NCI-H524 (cell line): ENCODE data around the gene TRAF2.
"Not testable (repeated sequence)": the region's sequence is repeated elsewhere in the genome, so short reads cannot be mapped to it uniquely, and the experiment has no call there.

Source experiments
- DNase-seq, 2 experiments: peaks; one replicate each; lab custom pipeline; 2025; lab: John Stamatoyannopoulos, UW

TRAF2 gene

DNA sequence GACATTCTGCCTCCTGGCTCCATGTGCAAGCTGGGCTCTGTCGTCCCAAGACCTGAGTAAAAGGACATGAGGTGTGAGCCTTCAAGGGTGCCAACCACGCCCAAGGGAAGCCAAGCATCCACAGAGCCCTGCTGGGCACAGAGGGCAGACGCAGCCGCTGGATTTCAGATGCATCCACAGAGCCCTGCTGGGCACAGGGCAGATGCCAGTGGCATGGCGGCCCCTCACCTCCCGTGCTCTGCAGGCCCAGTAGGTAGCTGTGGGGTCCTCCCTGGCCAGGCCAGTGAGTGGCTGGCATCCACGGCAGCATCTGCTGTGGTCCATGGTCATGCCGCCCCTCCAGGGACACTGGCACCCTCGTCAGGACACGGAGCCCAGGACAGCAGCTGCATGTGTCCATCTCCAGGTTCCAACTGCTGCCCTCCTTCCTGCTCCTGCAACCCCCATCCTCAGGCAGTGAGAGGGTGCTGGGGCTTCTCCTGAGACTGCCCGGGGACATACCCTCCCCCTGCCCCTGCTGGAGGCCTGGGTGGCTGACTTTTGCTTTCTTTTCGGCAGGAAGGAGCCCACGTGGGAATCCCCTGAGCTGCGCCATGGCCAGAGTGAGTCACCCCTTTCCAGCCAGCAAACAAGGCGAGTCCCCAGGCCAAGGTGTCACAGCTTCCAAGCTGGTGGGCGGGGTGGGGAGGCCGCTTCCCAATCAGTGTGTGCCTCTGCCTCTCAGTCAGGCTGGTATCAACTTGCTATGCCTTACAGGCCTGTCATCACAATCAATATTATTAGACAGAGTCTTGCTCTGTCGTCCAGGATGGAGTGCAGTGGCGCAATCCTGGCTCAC, 4.0 kb upstream of the TRAF2 start:
- DNase-seq: no peak

DNA sequence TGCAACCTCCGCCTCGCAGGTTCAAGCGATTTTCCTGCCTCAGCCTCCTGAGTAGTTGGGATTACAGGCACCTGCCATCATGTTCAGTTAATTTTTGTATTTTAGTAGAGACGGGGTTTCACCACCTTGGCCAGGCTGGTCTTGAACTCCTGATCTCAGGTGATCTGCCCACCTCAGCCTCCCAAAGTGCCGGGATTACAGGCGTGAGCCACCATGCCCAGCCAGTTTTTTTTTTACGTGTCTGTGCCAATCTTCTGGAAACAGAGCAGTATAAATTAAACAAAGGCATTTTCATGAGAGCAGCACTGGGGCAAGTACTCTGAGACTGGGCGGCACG, 3.4 kb upstream of the TRAF2 start:
- DNase-seq: not testable (repeated sequence)

DNA sequence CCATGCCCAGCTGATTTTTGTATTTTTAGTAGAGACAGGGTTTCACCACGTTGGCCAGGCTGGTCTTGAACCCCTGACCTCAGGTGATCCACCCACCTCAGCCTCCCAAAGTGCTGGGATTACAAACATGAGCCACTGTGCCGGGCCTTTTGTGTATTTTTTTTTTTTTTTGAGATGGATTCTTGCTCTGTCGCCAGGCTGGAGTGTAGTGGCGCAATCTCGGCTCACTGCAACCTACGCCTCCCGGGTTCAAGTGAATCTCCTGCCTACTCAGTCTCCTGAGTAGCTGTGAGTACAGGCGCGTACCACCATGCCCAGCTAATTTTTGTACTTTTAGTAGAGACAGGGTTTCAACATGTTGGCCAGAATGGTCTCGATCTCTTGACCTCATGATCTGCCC, 2.6 kb upstream of the TRAF2 start:
- DNase-seq: not testable (repeated sequence)

DNA sequence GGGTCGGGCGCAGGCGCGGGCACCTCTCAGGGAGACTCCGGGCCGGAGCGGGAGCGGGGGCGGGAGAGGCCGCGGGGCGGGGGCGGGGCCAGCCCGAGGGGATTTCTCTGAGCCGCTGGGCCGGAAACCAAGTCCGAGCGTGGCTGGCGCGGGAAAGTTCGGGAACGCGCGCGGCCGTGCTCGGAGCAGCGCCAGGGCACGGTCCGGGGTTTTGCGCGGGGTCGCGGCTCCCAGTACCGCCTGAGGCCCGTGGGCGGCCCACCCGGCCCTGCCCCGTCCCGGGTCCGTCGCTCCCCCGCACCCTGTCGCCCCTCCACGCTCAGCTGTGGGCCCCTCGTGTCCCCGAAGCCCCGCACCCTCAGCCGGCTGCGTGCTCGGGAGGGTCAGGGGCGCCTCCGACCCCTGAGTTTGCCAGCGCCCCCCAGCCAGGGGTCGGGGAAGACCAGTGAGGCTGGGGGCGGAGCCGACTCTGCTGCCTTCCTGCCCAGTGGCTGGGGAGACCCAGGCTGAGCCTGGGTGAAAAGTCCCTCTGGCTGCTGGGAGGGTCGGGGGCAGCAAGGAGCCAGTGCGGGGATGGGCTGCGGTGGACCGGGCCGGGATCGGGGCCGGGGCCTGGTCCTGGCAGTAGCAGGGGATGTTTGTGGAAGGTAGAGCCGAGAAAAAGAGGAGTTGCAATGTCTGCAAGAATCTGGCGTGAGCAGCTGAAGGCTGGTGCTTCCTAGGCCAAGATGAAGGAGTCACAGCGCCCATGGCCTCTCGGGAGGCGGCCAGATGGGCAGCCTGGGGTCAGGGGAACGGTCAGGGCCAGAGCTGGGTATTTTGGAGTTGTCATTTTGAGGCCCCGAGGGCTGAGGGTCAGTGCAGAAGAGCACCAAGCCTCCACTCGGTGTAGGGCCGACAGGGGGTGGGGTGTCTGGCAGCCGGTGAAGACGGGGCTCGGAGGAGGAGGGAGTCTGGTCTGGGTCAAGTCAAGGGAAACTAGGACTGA, 588 bp downstream of the TRAF2 start:
- DNase-seq: no peak

DNA sequence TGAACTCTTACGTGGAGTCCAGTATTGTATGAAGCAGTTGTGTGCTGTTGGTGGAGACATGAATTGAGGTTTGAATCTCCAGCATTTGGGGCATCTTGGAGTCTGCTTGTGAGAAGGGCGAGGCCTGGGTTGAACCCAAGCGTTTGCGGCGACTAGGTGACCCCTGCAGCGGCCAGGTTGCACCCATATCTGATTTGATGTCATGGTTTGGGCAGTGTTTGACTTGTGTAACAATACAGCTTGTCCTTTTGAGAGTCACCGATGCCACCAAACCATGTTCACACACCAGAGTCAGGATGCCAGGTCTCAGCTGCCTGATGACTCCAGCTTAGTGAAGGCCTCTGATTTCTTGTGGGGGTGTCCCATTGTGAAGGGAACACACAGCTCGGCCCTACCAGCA, 2.1 kb downstream of the TRAF2 start:
- no peak for DNase-seq

DNA sequence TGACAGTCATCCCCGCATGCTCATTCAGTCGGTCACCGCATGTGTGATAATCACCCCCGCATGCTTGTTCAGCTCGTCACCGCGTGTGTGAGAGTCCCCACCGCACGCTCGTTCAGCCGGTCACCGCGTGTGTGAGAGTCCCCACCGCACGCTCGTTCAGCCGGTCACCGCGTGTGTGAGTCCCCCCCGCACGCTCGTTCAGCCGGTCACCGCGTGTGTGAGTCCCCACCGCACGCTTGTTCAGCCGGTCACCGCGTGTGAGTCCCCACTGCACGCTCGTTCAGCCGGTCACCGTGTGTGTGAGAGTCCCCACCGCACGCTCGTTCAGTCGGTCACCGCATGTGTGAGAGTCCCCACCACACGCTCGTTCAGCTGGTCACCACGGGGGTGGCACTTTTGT, 3.5 kb downstream of the TRAF2 start:
- DNase-seq: no peak

DNA sequence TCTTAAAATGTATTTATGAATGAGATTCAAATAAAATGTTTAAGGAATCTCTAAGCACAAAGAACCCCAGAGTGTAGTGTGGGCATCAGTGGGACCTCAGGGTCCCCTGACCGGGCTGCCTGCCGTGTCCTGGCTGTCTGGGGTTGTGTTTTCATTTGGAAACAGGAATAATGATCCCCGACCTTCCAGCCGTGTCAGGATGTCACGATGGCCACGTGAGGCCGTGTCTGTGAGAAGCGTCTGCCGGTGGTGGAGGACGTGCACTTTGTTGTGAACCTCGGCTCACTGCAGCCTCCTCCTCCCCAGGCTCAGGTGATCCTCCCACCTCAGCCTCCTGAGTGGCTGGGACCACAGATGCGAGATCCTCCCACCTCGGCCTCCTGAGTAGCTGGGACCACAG, 4.3 kb downstream of the TRAF2 start:
- no peak for DNase-seq

DNA sequence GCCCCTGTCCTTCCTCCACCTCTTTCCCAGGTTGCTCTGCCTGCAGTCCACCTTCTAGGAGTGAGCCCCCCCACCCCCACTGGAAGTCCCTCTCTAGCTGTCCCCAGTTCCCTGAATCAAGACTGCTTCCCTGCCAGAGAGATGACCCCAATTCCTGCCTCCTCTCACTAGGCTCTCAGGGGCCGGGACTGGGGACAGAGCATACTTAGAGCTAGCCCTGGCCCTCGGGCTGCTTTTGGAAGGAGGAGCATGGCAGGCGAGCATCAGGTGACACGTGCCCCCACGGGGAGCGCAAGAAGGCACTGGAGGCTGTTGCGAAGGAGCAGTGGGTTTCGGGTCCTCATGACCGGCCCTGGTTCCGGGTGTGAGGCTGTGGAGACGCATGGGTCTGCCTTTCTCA, 9.7 kb downstream of the TRAF2 start:
- no peak for DNase-seq

DNA sequence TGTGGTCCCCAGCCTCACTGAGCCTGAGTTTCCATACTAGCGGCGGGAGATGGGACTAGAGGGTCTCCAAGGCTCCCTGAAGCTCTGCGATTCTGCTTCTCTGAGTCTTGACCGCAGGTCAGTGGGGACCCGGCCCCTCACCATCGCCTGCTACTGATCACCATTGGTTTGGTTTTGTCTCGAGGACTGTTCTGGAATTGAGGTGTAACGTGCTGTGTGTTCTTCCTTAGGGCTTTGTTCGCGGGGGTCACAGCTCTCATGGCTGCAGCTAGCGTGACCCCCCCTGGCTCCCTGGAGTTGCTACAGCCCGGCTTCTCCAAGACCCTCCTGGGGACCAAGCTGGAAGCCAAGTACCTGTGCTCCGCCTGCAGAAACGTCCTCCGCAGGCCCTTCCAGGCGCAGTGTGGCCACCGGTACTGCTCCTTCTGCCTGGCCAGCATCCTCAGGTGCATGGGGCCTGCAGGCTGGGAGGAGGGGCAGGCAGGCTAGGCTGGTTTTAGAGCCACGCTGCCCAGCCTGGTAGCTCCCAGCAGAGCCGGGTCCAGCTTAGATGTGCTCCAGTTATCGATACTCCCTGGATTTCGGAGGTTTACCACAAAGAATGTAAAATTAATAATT, 12.3 kb downstream of the TRAF2 start:
- no peak for DNase-seq

DNA sequence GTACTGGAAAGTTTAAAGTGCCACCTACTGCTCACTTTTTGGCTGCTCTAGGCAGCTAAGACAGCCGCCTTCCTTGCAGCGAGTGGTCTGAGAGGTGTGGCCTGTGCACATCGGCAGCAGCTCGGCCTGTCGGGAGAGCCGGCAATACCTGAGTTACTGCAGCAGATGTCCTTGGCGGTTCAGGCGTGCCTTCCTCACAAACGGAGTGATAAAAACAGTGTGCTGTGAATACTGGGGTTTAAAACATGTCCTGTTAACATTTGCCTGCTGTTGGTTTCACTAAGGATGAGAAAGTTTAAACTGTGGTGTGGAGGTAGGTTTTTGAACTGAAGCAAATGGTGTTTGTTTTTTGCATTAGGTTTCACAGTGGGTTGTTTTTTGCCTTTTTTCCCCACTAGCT, 12.9 kb downstream of the TRAF2 start:
- DNase-seq: no peak

DNA sequence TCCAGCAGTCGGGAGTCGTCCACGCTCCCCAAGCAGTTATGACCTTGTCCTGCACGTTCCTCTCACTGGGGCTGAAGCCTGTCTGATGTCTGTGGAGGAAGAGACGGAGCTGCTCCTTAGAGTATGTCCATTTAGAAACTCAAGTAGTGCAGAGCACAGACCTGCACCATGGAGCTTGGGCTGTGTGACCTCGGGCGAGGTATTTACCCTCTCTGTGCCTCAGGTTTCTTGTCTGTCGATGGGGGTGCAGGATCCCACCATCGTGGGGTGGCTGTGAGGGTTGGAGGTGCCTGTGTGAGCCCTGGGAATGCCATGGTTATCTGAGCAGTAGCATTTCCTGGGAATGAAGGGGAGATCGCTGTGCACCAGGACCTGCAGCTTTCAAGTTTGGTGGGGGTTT, 14.2 kb downstream of the TRAF2 start:
- no peak for DNase-seq

DNA sequence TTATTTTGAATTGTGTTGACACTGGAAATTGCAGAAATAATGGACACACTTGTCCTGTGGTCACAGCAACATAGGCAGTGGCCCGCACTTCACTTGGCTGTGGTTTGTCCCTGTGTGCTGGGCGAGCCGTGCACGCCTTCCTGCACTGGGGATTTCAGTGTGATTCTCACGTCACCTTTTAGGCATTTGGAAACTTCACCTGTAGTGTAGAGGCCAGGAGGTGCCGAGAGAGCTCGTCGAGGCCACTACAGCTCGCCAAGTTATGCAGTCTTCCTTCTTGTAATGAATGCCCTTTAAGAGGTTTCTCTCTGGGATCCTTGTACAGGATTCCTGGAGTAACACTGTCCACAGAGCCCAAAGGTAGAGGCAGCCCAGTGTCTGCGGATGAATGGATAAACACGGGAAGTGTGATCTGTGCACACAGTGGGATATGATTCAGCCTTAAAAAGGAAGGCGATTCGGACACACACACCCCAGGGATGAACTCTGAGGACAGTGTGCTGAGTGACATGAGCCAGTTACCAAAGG, 14.7 kb downstream of the TRAF2 start:
- no peak for DNase-seq

DNA sequence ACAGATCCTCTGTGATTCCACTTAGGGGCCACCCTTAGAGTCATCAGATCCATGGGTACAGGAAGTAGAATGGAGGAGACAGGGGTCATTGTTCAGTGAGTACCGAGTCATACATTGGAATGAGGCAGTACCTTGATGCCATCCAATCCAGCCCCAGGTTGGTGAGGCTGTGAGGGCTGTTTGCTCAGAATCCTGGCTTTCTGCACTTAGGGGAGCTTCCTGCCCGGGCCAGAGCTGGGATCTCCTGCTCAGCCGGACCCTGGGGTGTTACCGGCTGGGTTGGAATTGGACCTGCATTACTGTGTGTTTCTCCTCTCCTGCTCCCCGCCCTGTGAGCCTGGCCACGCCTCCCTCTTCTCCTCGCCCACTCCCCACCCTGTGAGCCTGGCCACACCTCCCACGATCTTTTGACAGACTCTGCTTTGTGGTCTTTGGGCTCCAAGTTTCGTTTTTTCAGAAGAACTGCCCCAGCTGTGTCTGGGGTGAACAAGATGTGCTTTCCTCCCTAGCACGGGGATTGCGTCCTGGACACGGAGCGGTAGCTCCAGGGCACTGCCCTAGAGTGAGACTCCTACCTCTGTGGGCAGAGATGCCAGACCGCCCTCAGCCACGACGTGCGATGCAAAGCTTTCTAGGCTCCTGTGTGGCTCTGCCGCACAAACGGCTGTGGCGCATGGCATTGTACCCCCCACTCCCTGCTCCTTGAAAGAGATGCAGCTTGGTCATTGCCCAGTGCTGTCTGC, 15.4 kb downstream of the TRAF2 start:
- DNase-seq: no peak

DNA sequence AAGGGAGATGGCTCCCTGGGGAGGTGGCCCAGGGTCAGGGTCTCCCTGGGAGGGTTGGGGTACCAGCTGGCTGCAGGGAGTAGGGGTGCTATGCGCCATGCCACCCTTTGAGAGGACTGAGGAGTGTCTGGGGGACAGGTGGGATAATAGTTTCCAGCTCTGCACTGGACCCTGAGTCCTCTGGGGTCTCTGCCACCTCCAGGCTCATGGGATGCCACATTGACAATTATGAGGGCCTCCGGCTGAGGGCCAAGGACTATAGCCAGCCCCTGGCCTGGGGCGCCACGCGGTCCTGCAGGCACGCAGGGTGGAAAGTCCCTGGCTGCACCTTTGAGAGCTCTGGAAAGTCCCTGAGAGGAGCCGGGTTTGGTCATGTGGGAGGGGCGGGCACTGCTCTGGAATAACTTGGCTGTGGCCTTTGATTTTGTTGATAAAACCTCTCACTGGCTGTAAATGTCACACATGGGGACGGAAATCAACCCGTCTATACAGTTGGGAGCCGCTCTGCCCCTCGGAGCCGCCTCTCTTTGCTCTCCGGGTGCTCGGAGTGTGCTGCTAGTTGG, 16.0 kb downstream of the TRAF2 start:
- DNase-seq: no peak

DNA sequence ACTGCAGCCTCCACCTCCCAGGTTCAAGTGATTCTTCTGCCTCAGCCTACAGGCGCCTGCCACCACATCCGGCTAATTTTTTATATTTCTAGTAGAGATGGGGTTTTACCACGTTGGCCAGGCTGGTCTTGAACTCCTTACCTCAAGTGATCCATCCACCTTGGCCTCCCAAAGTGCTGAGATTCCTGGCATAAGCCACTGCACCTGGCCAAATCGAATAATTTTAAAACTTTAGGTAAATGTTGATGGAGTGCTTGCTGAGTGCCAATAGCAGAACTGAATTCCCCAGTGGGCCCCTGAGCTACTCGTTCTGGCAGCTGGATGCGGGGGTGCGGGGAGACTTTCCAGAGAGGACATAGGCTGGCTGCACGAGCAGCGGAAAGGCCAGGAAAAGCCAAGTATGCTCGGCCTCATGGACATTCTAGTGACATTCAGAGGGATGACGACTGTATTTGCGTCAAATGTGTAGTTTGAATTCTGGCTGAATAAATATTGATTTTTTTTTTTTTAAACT, 16.8 kb downstream of the TRAF2 start:
- no peak for DNase-seq

DNA sequence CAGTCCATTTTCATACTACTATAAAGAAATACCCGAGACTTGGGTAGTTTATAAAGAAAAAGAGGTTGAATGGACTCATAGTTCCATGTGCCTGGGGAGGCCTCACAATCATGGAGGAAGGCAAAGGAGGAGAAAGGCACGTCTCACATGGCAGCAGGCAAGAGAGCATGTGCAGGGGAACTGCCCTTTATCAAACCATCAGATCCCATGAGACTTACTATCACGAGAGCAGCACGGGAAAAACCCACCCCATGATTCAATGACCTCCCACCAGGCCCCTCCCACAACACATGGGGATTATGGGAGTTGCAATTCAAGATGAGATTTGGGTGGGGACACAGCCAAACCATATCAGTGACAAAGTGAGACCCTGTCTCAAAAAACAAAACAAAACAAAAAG, 19.9 kb downstream of the TRAF2 start:
- DNase-seq: no peak

DNA sequence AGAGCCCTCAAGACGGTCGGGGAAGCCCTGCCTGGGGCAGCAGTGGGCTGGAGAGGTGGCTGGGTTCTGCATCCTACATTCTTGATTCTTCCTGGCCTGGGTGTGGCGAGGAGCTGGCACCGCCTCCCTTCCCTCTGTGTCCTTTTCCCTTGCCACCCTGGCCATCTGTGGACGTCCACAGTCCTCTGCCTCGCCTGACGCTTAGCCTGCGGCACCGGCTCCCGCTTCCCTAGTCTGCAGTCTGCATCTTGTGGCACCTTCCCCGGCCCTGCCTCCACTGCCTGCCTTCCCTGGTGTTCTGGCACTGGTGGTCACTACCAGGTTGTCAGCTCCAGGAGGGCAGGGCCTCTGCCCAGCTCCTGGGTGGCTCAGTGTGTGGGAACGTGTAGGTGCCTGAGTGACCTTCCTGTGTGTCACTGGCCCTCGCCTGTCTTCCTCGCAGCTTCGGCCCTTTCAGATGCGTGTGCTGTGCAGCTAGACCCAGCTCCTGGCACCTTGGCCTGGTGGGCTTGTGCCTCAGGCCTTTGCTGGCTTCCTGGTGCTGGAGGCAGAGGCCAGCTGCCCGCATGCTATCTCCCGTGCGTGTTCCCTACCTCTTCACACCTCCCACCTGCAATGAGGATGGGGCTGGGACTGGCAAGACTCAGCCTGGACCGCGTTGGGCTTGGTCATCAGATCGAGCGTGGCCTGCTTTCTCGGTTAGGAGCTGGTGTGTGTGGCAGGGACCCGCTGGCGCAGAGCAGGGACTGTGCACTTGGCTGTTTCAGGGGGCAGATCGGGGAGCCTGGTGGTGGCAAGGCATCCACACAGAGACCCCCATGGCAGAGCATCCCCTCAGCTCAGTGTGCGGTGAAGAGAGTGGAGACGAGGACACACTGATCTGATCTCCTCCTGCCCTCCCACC, 20.9 kb downstream of the TRAF2 start:
- DNase-seq: no peak

DNA sequence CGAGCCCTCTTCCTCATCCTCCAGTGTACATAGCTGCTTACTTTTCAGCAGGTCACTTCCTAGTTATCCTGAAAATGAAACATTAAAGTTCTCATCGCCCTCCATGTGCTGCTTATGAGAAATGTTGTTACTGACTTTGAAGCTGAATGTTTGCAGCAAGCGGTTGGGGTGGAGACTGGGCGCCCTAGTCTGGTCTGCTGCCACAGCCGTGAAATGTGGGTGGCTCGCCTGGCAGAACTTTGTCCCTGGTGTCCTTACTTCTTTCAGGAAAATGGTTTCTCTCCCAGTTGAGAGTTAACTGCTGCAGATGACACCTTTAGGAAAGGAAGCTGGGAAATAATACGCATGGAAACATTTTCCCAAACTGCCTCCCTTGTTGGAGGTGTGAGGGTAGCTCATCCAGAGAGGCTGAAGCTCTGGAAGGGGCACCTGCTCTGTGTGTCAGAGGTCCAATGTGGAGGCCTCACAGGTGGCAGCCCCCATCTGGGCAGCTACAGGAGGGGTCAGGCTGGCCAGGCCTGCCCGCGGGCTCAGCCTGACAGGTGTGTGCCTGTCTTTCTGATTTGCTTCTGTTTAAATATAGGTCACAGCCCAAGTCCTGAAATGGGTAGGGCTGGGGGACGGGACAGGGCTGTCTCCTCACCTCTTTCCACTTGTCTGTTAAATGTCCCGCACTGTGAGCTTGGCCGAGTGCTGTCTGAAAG, 24.0 kb downstream of the TRAF2 start:
- no peak for DNase-seq

DNA sequence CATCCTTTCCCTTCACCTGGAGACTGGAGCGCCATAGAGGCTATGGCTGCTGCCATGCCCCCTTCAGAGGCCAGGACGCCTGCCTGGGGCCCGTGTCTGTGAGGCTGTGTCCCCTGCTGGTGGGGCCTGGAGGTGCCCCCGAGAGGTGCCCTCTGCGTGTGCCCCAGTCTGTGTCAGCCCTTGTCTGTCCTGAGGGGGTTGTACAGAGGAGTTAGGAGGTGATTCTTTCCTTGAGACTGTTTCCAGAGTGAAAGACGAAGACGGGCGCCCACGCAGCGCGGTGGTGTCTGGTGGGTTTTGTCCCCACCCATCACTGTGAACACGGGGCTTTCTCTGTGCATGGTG, 24.6 kb downstream of the TRAF2 start:
- DNase-seq: no peak
